ENCODE data around the gene PRKCB.

The PRKCB gene

DNA sequence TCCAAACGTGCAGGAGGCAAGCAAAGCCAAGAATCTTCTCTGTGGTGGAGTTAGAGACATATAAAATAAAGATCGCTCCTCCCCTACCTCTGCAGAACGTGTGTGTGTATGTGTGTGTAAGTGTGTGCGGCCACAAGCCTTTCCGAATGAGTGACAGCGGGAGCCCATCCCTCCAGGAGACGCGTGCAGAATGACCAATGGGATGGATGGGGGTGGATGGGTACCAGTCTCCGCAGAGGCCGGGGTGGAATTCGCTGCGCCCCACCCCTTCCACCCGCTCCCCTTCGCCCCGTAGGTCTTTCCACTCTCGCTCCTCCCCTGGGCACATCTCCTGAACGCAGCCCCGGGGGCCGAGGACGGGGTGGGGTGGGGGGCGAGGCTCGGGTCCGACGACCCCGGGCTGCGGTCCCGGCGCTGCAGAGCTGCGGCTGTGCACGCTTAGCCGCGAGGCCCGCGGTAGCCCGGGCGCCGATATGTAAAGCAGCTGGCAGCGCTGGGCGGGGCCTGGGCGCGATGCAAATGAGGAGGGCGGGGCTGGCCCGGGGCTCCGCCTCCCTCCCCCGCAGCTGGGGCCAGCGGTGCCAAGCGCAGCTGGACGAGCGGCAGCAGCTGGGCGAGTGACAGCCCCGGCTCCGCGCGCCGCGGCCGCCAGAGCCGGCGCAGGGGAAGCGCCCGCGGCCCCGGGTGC lies at the start of gene PRKCB:
Gene PRKCB (plus strand): TSS at position 594 of the 688 bp plus-strand sequence.
- DNase-seq (ENCODE audit: low read depth), result peak; percentile 35

DNA sequence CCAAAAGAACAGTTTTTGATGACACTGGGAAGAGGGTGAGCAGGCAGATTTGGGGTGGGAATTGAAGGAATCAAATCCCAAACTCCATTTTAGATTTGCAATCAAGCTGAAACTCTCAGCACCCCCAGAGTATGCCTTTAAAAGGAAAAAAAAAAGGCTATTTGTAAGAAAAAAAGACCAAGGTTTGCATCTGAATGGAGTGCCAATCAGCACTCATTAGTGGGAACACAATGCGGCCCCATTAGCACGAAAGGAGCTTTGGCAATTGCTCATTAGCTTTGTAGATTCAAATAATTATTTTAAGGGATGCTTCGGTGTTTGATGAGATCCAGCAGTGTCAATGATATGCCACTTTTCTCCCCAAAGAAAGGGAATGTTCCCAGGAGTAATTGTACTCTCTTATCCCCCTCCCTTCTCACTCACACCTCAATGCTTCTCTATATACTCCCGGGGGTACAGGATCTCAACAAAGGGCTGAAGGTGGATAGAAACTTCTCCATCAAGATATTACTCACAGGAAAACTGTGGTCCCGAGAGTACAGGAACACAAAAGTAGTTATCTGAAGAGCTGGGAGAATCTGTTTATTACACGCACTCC lies 48.7 kb upstream of the PRKCB start:
- DNase-seq (ENCODE audit: low read depth), result no peak

DNA sequence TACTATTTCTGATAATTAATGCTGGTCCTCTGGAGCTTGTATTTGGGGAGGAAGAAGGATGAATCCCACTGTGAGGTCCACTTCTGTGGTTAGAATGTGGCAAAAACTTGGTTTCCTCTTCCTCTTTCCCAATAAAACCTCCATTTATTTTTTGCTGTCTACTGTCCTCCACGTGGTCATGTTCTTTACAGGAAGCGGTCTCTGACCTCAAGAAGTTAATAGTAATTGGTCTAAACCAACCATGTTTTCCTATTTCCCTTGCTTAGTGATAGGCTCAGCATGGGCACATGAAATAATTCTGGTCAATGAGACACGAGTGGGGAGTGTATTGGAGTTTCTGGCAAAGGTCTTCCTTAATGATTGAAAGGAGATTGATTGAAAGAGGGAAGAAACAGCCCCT lies 47.1 kb upstream of the PRKCB start:
- no peak for DNase-seq (ENCODE audit: low read depth)

DNA sequence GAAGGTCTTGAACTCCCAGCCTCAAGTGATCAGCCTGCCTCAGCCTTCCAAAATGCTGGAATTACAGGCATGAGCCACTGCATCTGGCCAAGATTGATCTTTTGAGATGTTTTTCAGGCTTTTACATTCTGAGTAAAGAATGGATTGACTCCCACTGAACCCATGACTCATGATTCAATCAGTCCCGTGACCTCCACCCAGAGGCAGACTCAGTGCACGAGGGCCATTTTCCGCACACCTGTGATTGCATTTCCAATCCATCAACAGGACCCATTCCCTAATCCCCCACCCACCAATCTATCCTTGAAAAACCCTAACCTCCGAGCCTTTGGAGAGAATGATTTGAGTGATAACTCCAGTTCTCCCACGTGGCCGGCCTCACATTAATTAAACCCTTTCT lies 40.4 kb upstream of the PRKCB start:
- no peak for DNase-seq (ENCODE audit: low read depth)

DNA sequence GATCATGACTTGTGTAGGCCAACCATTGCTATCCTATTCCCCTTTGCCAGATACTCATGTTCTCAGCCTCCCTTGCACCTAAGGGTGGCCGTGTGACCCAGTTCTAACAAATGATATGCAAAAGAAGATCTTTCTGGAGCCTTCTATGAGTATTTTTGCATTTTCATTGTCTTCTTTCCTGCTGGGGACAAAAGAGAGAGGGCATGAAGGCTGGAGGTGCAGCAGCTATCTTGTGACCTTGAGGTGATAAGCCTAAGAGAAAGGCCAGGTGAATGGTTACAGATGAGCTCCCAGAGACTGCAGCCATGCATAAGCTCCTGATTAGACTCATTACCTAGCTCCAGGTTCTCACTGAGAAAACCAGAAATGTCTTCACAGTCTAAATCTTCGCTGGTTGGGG lies 38.8 kb upstream of the PRKCB start:
- no peak for DNase-seq (ENCODE audit: low read depth)

DNA sequence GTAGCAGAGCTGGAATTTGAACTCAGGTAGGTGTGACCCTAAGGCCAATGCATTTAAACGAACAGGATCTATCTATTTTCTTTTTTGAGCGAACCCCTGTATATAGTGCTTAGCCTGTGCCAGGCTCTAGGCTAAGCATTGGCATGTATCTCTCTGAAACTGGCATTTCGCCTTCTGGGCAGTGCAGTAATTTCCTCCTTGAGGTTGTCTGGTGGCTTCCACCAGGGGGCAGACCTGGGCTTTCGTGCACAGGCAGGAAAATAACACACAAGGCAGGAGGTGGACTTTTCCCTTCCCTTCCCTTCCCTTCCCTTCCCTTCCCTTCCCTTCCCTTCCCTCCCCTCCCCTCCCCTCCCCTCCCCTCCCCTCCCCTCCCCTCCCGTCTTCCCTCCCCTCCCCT lies 34.4 kb upstream of the PRKCB start:
- DNase-seq (ENCODE audit: low read depth), result peak; percentile 69

DNA sequence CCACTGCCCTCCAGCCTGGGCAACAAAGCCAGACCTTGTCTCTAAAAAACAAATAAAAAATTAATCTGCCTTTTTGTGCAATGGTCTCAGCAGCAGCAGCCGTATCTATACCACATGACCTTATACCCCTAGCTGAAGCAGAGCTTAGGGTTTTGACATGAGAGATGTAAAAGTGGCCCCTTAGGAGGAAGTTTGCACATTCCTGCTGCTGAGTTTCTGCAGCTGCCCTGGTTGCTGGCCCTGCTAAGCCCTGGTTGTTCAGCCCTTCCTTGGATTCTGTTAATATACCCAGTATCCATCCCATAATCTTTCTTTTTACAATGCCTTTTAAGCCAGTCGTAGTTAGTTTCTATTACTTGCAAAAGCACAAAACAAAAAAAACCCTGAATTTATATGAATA lies 33.0 kb upstream of the PRKCB start:
- no peak for DNase-seq (ENCODE audit: low read depth)

DNA sequence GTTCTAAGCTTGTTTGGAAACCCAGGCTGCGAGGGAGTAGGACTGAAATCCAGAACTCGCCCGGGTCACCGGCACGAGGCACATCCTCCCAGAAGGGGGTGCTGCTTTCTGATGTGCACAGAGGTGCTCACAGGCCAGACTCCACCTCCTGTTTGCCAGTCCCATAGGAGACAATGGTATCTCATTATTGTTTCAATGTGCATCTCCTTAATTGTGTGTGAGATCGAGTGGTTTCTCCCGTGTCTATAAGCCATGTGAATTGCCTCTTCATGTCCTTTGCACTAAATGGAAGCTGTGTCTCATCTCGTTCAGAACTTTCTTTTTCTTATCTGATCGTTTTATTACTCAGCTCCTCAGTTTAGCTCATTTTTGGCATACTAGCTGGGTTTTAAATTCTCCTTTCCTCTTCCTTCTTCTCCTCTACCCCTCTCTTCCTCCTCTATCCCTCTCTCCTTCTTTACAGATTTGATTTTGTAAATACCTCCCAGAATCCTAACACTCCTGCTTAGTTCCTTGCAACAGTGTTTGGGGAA lies 32.1 kb upstream of the PRKCB start:
- DNase-seq (ENCODE audit: low read depth), result peak; percentile 41

DNA sequence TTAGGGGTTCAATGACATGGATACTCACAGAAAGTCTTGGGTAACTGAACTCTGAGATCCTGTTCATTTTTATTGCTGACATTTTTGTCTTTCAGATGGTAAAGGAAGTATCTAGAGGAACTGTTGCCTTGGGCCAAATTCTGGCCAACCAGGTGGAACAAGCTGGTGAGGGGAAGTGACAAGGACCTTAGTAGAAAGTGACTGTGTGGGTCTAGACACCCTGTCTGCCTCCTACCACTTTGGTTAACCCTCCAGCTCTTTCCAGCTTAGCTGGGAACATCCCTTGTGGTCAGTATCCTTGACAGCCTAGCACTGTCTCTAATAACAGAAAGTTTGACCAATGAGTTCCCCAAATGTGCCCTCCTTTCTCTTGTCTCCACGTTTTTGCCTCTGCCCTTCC lies 28.8 kb upstream of the PRKCB start:
- DNase-seq (ENCODE audit: low read depth), result no peak

DNA sequence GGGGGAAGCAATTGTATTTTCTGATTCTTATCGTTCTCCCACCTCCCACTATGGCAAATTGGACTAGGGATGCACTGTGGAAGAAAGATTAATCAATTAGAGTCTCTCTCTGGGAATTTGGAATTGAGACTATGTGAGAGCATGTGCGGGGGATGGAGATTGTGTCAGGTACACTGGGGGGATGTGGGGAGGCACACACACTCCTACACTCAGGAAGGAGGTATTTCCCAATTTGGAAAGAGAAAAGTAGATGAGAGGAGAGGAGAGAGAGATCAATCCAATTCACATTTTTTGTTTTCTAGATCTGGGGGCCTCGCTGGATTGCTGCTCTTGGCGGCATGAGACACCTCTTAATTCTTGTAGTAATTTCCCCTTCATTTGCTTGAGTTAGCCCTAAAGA lies 14.3 kb upstream of the PRKCB start:
- no peak for DNase-seq (ENCODE audit: low read depth)

DNA sequence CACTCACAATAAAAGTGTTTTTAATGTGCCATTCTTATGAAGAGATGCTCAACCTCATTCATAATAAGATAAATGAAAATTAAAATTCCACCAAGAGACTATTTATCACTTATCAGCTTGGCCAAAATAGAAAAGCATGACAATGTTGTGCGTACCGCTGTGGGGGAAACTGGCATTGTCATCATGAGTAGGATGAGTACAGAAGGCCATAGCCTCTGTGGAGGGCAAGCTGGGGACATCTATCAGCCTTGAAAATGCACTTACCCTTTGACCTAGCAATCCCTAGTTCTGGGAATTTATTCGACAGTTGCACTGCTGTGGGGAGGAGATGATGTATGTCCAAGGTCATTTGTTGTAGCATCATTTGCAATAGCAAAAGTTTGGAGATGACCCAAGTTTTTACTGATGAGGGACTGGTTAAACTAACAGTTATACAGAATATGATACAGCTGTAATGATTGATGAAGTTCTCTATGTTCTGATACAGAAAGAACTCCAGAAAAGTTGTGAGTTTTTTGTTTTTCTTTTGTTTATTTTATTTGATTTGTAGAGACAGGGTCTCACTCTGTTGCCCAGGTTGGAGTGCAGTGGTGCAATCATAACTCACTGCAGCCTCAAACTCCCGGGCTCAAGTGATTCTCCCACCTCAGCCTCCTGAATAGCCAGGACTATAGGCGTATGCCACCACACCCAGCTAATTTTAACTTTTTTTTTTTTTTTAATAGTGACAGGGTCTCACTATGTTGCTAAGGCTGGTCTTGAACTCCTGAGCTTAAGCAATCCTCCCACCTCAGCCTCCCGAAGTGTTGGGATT lies 13.7 kb upstream of the PRKCB start:
- no peak for DNase-seq (ENCODE audit: low read depth)

DNA sequence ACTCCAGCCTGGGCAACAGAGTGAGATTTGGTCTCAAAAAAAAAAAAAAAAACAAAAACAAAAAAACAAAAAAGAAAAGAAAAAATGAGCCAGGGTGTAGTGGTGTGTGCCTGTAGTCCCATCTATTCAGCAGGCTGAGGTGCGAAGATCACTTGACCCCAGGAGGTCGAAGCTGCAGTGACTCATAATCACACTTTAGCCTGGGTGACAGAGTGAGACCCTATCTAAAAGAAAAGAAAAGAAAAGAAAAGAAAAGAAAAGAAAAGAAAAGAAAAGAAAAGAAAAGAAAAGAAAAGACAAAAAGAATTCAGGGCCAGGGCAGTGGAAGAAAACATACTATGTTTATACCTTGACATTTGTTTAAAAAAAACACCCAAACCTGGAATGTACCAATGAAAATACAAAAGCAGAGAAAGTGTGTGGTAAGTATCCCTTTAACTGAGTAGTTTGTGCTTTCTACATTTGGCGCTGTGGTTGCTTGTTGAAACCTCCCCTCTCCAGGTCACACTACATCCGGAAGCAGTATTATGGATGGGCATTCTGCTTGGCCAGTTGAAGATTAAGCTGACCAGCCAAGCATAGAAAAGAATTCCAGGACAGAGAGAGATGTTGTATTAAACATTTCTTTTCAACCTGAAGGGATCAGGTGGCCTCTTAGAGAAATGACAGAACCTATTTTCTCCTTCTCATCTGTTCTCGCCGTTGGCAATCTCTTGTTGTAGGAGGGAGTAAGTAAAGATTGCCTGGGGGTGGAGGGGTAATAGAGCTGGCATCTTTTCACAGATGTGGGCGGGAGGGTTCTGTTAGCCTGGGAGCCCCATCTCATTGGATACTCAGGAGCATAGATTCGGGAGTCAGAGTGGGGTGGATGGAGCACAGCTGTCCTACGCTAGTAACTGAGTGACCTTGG lies 12.1 kb upstream of the PRKCB start:
- no peak for DNase-seq (ENCODE audit: low read depth)

DNA sequence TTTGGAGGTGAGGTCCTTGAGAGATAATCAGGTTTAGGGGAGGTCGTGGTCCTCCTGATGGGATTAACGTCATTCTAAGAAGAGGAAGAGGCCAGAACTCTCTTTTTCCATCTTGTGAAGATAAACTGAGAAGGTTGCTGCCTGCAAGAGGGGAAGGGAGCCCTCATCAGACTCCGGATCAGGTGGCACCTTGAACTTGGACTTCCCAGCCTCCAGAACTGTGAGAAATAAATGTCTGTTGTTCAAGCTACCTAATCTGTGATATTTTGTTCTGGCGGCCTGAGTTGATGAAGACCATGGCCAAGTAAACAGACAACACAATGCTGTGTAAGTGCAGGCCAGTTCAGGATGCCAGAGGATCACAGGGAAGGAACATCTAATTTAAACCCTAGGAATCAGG lies 10.9 kb upstream of the PRKCB start:
- no peak for DNase-seq (ENCODE audit: low read depth)

DNA sequence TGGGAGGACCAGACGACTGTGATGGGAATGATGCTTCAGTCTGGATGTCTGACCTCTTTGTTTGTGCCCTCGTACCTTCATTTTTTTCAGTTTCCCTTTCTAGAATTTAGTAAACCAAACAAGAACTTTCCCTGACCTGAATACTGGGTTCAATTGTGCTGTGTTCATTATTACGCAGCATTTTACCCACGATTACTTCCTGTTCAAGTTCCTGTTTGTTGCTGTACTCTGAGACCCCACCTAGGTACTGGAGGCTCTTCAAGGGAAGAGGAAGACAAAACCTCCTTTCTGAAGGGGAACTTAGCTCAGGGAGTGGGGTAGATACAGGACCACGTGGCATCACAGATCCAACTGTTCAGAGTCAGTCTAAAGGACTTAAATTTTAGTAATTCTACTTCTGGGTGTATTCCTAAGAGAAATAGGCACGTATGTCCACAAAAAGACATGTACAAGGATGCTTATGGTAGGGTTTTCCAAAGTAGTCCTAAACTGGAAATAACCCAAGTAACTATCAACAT lies 9.2 kb upstream of the PRKCB start:
- DNase-seq (ENCODE audit: low read depth), result no peak

DNA sequence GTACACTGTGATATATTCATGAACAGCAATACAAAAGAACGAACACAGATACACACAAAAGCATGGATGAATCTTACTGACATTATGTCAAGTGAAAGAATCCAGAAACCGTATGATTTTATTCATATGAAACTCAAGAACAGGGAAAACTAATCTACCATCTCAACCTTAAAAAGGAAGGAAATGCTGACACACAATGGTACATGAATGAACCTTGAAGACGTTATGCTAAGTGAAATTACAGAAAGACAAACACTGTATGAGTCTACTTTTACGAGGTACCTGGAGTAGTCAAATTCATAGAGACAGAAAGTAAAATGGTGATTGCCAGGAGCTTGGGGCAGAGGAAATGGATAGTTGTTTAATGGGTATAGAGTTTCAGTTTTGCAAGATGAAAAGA lies 8.7 kb upstream of the PRKCB start:
- DNase-seq (ENCODE audit: low read depth), result no peak

DNA sequence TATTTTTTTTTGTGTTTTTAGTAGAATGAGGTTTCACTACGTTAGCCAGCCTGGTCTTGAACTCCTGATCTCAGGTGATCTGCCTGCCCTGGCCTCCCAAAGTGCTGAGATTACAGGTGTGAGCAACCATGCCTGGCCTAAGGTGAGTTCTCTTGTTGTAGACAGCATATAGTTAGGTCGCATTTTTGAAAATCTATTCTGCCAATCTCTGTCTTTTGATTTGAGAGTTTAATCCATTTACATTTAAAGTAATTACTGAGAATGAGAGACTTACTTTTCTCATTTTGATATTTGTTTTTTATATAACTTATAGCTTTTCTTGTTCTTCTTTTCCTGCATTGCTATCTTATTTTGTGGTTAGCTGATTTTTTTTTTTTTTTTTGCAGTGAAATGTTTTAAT lies 6.3 kb upstream of the PRKCB start:
- no peak for DNase-seq (ENCODE audit: low read depth)

DNA sequence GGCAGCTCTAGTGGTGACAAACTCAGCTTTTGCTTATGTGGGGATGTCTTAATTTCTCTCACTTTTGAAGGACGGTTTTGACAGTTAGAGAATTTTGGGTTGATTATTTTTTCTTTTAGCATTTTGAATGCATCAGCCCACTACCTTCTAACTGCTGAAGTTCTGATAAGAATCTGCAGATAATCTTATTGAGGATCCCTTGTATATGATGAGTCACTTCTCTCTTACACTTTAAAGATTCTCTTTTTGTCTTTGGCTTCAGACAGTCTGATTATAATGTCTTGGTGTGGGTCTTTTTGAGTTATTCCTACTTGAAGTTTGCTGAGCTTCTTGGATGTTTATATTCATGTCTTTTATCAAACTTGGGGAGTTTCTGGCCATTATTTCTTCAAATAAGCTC lies 5.5 kb upstream of the PRKCB start:
- no peak for DNase-seq (ENCODE audit: low read depth)

DNA sequence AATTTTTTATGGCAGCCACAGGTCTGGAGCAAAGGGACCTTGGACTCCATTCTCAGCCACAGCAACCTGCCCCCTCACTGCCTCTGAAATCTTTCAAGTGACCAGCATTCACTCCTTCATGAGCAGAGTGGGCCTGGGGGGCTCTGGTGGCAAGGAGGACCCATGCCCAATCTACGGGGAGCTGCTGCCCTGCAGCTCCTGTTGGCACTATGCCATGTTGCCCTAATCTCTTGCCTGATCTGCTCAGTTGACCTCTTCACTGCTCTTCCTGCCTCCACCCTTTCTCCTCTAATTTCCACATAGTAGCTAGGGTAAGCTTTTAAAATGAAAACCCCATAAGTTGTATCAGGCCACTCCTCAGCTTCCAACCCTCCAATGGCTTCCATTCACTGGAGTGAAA lies 2.9 kb upstream of the PRKCB start:
- DNase-seq (ENCODE audit: low read depth), result no peak

DNA sequence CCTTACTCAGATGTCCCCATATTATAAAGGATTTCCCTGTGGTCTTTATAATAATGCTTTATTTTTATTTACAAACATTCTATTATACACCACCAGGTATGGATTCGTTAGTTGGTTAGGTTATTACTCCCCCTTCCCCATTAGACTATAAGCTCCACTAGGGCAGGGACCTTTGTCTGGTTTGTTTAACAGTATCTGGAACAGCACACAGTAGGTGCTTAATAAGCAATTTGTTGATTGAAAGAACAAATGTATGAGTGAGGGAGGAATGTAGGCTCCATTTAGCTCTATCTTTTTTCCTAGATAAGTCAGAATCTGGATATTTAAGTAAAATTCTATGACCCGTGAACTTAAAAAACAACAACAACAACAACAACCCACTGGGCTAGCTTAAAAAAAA lies 2.3 kb upstream of the PRKCB start:
- no peak for DNase-seq (ENCODE audit: low read depth)

DNA sequence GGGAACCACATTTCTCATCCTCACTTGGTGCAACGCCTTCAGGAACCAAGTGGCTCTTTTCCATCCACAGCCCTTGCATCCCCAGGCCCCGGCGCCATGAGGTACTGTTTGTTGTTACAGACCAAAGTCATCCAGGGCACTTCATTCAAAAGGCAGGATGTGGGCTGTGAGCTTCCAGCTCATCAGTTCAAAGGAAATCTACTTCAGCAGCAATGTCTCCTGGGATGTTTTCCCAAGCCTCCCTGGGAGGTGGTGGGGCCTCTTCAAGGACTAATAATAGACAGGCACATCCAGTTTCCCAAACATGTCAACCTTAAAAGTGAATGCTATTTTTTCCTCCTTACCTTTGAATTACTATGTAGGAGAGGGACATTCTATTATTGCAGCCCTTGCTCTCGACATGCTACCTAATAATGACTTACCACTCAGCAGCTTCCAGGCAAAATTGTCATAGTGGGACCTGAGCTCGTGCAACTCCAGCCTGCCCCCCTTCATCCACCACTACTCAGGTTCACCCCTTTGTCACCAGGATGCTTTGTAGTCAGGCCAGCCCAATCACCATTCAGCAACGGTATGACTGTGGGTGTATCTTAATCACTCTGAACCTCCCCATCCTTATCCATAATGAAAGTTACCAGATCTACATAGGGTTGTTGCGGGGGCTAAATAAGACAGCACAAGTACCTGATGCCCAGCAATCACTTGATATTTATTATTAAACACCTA lies 1.7 kb upstream of the PRKCB start:
- no peak for DNase-seq (ENCODE audit: low read depth)

DNA sequence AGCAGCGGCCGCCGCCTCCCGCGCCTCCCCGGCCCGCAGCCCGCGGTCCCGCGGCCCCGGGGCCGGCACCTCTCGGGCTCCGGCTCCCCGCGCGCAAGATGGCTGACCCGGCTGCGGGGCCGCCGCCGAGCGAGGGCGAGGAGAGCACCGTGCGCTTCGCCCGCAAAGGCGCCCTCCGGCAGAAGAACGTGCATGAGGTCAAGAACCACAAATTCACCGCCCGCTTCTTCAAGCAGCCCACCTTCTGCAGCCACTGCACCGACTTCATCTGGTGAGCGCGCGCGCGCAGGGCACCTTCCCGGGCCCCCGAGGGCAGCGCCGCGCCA lies 258 bp downstream of the PRKCB start:
- DNase-seq (ENCODE audit: low read depth), result no peak
